GM21447 (cell line): ENCODE measurements around the gene TMEM25.

ENCODE experiments used
- ATAC-seq: cut with Tn5 transposase; IDR thresholded peaks from one replicate; pipeline ENCODE4 v1.9.1; 2021; ENCODE audit not compliant: unreplicated experiment

TMEM25 gene

DNA sequence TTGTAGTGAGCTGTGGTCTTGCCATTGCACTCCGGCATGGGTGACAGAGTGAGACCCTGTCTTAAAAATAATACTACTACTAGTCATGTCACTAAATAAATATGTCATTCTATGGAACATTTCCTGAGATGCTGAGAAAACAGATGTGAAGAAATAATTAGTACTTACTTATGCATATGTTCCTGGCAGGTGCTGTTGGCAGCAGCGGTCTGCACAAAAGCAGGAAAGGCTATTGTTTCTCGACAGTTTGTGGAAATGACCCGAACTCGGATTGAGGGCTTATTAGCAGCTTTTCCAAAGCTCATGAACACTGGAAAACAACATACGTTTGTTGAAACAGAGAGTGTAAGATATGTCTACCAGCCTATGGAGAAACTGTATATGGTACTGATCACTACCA, 50.1 kb downstream of the TMEM25 start:
- no peak for ATAC-seq
